Spleen (tissue), 7 donors: Measurements from ENCODE around the gene DLST.

Source experiments
- CTCF ChIP-seq, 11 experiments: fragments of 200-600 bp in 7 of 11; fragments of 450-650 bp in 4 of 11; sonication (generic) in 4 of 11; IDR thresholded peaks in 8 of 11; conservative IDR thresholded peaks in 3 of 11; 1 replicate in 7 of 11; 2 replicates in 4 of 11; pipeline versions ENCODE4 v1.4.0 to v1.8.0; 2016 to 2021; ENCODE audit warnings: antibody characterized with exemption in 11 of 11, inconsistent platforms in 4 of 11, mild to moderate bottlenecking in 1 of 11
- POLR2A ChIP-seq, 3 donors: fragments of 450-650 bp; IDR thresholded peaks; one replicate each; pipeline ENCODE4 v1.5.1; 2017; ENCODE audit warnings: antibody characterized with exemption in 3 of 3, mild to moderate bottlenecking in 1 of 3
- POLR2AphosphoS5 ChIP-seq, 3 donors: sonication (generic); formaldehyde crosslinking; IDR thresholded peaks; one replicate each; pipeline ENCODE4 v1.5.1; 2017; ENCODE audit warnings: antibody characterized with exemption in 3 of 3
- donor health status: DM: no; HTN: no; CAD: no; lungs with moderate emphysema.
- donor health status: DM: no; HTN: no; CAD: no.
- donor health status: DM: no; HTN: no; CAD: no.

- TF ChIP-seq POLR2A (IDR thresholded peaks at IDR 0.05) (no peak), CTCF (IDR thresholded peaks at IDR 0.05 in 8 of 11, conservative IDR thresholded peaks at IDR 0.05 in 3 of 11) (no peak), POLR2AphosphoS5 (IDR thresholded peaks at IDR 0.05) (no peak)
These were observed 9.9 kb upstream of the DLST start for GRCh38 chr14:74871819-74872218.
